Measurements from ENCODE around the gene DLEC1.
"Not testable (repeated sequence)": the region's sequence is repeated elsewhere in the genome, so short reads cannot be mapped to it uniquely, and the experiment has no call there.

DLEC1 gene

DNA sequence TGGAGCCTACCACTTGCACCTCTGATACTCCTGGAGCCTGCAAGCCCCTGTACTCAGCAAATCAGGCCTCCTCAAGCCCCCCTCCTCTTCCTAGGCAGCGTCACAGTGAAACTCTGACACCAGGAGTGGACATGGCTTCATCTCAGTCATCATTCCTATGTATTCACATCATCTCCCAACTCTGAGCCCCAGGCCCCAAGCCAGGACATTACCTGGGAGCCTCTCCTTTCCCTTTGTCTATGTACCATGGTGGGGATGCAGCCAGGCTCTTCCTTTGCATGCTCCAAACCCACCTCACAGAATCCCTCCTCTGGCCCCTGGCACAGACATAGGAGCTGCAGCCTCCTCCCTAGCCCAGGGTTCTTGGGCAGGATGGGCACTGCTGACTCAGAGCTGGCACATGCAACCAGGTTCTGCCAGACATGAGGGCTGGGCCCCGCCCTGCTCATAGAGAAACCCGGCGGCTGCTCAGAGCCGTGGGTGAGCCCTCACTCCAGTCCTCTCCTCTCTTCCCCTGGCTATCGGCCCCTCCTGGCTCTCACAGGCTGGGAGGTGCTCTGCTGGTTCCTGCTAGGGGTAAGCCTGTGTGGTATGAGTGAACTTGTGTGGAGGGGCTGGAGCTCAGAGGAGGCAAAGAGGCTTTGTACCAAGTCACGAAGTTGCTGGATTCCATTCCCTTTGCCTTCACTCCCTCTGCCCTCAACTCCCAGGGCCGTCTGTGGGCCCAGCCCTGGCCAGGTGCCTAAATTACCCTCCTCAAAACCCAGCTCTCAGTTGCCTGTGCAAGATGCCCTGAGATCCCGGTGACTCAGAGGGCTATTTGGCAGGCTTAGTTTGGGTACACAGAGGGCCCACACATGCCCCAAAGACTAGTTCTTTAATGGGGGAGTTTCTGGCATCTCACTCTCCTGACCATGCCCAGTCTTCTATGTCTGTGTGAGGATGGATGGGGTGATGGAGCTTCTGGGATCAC, 7.7 kb upstream of the DLEC1 start:
- Histone ChIP-seq H3K27me3 (ENCODE audit: low read depth, low read length) (no peaks in the 10 kb centered on the region), H3K27ac (ENCODE audit: low read length) (no peak overlapping the region), H3K4me2 (ENCODE audit: low read length) (no peak overlapping the region), H3K36me3 (replicated peaks; ENCODE audit: low read depth, low read length) (no peaks in the 10 kb centered on the region), H2AFZ (ENCODE audit: low read depth, low read length) (no peak overlapping the region), H3K9me3 (ENCODE audit: insufficient read depth, low read length) (no peaks in the 10 kb centered on the region), H3K4me1 (ENCODE audit: low read length) (no peaks in the 10 kb centered on the region), H3K9ac (ENCODE audit: low read length) (no peak overlapping the region), H3K4me3 (ENCODE audit: low read length) (no peak overlapping the region), H3K79me2 (ENCODE audit: low read length) (no peaks in the 10 kb centered on the region), H4K20me1 (ENCODE audit: insufficient read depth, low read length) (no peaks in the 10 kb centered on the region)
- TF ChIP-seq EZH2phosphoT487 (IDR thresholded peaks at IDR 0.05; ENCODE audit: low read depth), result no peak
- TF ChIP-seq, protein P1, sequence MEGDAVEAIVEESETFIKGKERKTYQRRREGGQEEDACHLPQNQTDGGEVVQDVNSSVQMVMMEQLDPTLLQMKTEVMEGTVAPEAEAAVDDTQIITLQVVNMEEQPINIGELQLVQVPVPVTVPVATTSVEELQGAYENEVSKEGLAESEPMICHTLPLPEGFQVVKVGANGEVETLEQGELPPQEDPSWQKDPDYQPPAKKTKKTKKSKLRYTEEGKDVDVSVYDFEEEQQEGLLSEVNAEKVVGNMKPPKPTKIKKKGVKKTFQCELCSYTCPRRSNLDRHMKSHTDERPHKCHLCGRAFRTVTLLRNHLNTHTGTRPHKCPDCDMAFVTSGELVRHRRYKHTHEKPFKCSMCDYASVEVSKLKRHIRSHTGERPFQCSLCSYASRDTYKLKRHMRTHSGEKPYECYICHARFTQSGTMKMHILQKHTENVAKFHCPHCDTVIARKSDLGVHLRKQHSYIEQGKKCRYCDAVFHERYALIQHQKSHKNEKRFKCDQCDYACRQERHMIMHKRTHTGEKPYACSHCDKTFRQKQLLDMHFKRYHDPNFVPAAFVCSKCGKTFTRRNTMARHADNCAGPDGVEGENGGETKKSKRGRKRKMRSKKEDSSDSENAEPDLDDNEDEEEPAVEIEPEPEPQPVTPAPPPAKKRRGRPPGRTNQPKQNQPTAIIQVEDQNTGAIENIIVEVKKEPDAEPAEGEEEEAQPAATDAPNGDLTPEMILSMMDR (IDR thresholded peaks at IDR 0.05; ENCODE audit: low read depth, low read length), result no peak

DNA sequence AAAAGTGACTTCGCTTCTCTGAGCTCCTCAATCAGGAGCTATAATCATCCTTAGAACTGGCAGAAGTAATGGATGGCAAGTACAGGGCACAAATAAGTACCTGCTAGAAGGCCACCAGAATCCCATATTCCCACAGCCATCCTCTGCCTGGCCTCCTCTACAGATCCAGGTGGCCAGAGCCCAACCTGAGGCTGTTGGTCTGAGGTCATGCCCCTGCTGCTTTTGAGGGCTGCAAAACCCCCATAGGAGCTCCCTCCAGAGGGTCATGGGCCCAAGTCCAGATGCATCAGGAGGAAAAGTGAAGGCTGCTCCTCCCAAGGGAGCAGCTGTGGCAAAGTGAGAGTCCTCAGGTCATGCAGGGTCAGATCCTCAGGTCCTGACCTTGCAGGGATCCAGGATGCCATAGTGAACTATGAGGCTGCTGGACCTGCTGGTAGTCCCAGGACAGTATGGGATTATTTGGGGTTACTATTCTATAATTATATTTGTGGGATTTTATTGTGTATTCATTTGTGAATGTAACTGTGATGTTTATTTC, 6.6 kb upstream of the DLEC1 start:
- TF ChIP-seq EZH2phosphoT487 (IDR thresholded peaks at IDR 0.05; ENCODE audit: low read depth), result no peak
- TF ChIP-seq, protein P1 (IDR thresholded peaks at IDR 0.05; ENCODE audit: low read depth, low read length), result no peak
- H3K9ac ChIP-seq (ENCODE audit: low read length), result no peak overlapping the region
- H3K4me2 ChIP-seq (ENCODE audit: low read length), result no peak overlapping the region
- no peak overlapping the region for H3K27ac ChIP-seq (ENCODE audit: low read length)
- H3K79me2 ChIP-seq (ENCODE audit: low read length), result no peaks in the 10 kb centered on the region
- no peaks in the 10 kb centered on the region for H4K20me1 ChIP-seq (ENCODE audit: insufficient read depth, low read length)
- no peaks in the 10 kb centered on the region for H3K4me1 ChIP-seq (ENCODE audit: low read length)
- no peak overlapping the region for H2AFZ ChIP-seq (ENCODE audit: low read depth, low read length)
- H3K27me3 ChIP-seq (ENCODE audit: low read depth, low read length), result no peaks in the 10 kb centered on the region
- H3K9me3 ChIP-seq (ENCODE audit: insufficient read depth, low read length), result no peaks in the 10 kb centered on the region
- H3K36me3 ChIP-seq (replicated peaks; ENCODE audit: low read depth, low read length), result no peaks in the 10 kb centered on the region
- no peak overlapping the region for H3K4me3 ChIP-seq (ENCODE audit: low read length)

DNA sequence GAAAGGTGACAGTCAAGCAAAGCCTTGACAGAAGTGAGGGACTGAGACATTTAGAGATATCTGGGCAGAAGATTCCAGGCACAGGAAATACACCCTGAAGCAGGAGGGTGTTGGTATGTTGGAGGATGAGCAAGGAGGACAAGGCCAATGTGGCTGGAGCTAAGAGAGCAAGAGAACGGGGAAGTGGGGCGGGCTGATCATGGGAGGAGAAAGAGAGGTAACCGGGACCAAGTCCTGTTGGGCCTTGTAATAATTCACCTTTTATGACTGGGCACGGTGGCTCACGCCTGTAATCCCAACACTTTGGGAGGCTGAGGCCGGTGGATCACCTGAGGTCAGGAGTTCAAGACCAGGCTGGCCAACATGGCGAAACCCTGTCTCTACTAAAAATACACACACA, 5.4 kb upstream of the DLEC1 start:
- H3K27ac ChIP-seq (ENCODE audit: low read length); H3K9me3 ChIP-seq (ENCODE audit: insufficient read depth, low read length); H3K79me2 ChIP-seq (ENCODE audit: low read length); H2AFZ ChIP-seq (ENCODE audit: low read depth, low read length); H3K4me3 ChIP-seq (ENCODE audit: low read length); H3K4me1 ChIP-seq (ENCODE audit: low read length); H3K9ac ChIP-seq (ENCODE audit: low read length); H4K20me1 ChIP-seq (ENCODE audit: insufficient read depth, low read length); H3K4me2 ChIP-seq (ENCODE audit: low read length); H3K36me3 ChIP-seq (replicated peaks; ENCODE audit: low read depth, low read length); H3K27me3 ChIP-seq (ENCODE audit: low read depth, low read length): not testable (repeated sequence)

DNA sequence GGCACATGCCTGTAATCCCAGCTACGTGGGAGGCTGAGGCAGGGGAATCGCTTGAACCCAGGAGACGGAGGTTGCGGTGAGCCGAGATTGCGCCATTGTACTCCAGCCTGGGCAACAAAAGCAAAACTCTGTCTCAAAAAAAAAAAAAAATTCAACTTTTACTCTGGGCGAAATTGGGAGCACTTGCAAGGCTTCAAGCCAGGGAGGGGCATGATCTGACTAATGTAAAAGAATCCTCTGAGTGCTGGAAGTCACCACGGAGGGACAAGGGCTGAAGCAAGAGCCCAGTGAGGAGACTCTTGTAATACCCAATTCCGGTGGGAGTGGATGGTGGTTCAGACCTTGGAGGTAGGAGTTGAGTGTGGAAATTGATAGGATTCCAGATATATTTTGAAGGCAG, 4.7 kb upstream of the DLEC1 start:
- H3K36me3 ChIP-seq (replicated peaks; ENCODE audit: low read depth, low read length); H3K79me2 ChIP-seq (ENCODE audit: low read length); H4K20me1 ChIP-seq (ENCODE audit: insufficient read depth, low read length); H3K27me3 ChIP-seq (ENCODE audit: low read depth, low read length); H3K9ac ChIP-seq (ENCODE audit: low read length); H3K9me3 ChIP-seq (ENCODE audit: insufficient read depth, low read length); H3K4me3 ChIP-seq (ENCODE audit: low read length); H3K4me1 ChIP-seq (ENCODE audit: low read length); H3K27ac ChIP-seq (ENCODE audit: low read length); H3K4me2 ChIP-seq (ENCODE audit: low read length); H2AFZ ChIP-seq (ENCODE audit: low read depth, low read length): not testable (repeated sequence)

DNA sequence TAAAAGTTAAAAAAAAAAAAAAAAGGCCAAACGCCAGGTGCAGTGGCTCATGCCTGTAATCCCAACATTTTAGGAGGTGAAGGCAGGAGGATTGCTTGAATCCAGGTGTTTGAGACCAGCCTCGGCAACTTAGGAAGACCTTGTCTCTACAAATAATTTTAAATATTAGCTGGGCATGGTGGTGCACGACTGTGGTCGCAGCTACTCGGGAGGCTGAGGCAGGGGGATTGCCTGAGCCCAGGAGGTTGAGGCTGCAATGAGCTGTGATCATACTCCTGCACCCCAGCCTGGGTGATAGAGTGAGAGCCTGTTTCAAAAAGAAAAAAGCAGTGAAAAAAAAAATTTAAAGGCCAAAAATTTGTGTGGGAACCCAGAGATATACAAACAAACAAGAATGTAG, 2.7 kb upstream of the DLEC1 start:
- Histone ChIP-seq H3K79me2 (ENCODE audit: low read length) (no peaks in the 10 kb centered on the region), H3K9ac (ENCODE audit: low read length) (no peak overlapping the region), H3K4me2 (ENCODE audit: low read length) (no peak overlapping the region), H3K27me3 (ENCODE audit: low read depth, low read length) (no peaks in the 10 kb centered on the region), H3K27ac (ENCODE audit: low read length) (no peak overlapping the region), H3K36me3 (replicated peaks; ENCODE audit: low read depth, low read length) (no peaks in the 10 kb centered on the region), H3K4me3 (ENCODE audit: low read length) (no peak overlapping the region), H2AFZ (ENCODE audit: low read depth, low read length) (no peak overlapping the region), H3K4me1 (ENCODE audit: low read length) (no peaks in the 10 kb centered on the region), H3K9me3 (ENCODE audit: insufficient read depth, low read length) (no peaks in the 10 kb centered on the region), H4K20me1 (ENCODE audit: insufficient read depth, low read length) (no peaks in the 10 kb centered on the region)
- no peak for TF ChIP-seq EZH2phosphoT487 (IDR thresholded peaks at IDR 0.05; ENCODE audit: low read depth)
- TF ChIP-seq, protein P1 (IDR thresholded peaks at IDR 0.05; ENCODE audit: low read depth, low read length), result no peak
